DMS153 (cell line): ENCODE data around the gene RPS23.

Experiments
- DNase-seq: peaks from one replicate; lab custom pipeline; 2025; lab: John Stamatoyannopoulos, UW

RPS23 gene

DNA sequence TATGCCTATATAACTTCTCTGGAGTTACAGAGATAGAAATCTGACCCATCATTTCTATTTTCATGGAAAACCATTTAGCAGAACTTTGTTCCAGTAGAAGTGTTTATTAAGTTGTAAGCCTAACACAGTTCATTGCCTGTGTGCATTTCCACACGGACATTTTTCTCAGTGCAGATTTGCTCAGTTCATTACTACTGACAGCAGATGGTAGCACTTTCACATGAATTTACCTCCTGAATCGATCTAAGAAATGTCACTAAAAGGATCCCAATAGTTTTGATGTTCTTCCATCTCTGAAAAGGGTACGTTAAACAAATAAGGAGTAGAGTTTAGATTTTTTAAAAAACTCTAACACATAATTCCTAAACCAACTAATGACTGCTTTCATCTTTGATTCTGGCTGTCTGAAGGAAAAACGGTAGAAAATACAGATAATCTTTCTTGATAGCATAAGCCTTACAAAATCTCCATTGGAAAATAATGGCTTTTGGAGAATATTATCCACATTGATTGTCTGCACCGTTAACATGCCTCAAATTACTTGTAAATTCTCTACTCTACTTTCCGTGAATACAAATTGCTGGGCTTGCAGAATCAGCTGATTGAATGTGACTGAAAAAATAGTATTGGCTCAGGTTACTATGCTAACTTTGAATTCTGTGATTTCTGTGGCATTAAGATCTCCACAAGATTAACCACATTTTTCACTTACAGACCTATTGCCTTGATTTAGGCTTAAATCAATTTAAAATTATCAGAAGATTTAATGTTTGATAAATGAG is 33.1 kb downstream of the RPS23 start:
- DNase-seq: no peak

DNA sequence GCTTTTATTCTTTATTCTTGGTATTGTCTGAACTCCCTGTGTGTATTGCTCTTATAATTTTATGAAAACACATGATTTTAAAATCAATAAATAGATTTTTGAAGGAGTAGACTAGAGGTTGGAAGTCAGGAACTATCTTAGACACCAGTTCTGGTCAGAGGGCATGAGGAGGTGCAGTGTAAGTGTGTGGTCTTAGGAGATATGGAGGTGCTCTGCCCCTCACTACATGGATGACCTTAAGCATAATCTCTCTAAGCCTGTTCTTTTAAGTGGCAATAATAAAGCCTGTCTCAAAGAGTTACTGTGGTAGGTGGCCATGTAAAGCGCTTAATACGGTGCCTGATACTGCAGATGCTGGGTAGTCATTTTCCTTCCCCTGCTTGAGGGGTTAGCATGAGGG is 34.0 kb downstream of the RPS23 start:
- no peak for DNase-seq

DNA sequence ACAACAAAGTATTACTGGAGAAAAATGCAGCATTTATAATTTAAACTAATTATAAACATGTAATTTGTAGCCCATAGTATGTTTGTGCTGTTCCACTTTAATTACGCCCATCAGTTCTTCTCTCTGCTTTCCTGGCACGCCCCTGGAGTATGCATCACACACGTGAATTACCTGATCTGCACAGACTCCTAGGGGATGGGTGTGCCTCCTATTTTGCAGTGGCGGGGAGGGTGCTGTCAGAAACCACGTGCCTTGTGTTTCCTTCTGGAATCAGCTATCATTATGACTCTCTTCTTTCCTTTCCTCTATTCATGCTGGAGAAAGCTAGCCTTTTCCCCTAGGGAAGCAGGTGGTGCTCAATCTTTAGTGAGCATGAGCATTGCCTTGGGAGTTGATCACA is 43.3 kb downstream of the RPS23 start:
- peak; percentile 2 for DNase-seq

DNA sequence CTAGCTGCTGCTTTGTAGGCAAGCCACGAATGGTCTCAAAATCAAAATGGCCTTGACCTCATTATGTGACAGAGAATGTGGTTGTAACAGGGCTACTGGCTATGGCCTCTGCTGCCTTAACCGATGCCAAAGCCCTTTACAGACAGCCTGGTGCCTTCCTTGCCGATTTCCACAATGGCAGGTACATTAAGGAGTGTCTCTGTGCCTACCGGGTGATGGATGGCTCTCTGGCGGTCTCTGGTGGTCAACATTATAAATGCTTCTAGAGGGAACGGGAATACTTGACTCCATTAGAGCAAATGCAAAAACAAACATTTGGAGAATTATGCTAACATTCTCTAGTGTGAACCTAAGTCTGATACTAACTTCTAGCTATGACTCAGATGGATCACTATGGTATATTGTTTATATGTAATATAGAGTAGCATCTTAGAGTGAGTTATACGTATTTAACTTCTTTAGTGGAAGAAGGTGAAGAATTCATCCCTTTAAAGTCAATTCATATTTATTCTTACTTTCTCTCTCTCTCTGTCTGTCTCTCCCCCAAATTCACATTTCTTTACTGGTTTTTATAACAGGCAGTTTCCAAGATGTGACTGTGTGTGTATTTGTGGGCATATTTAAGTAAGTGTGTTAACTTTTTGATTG is 52.5 kb downstream of the RPS23 start:
- DNase-seq: peak; percentile 1
